ENCODE measurements around the gene SOX6. TPM values are rescaled to one million over a fixed set of nuclear protein-coding genes. Genes with fewer than 3 reads are reported as not detected.

The SOX6 gene
- total RNA-seq, 1 donor from 2014 or later: 13.4 TPM

- Mint-ChIP-seq H3K9me3 (ENCODE audit: unreplicated experiment) (no peaks in the 10 kb centered on the region), H3K4me3 (ENCODE audit: unreplicated experiment) (peak overlapping the region; percentile 61), H3K4me1 (ENCODE audit: unreplicated experiment) (peaks cover 38% of the 10 kb centered on the region), H3K36me3 (ENCODE audit: unreplicated experiment) (peaks cover 8% of the 10 kb centered on the region), H3K27me3 (ENCODE audit: unreplicated experiment) (no peaks in the 10 kb centered on the region), H3K27ac (ENCODE audit: unreplicated experiment) (peak overlapping the region; percentile 95)
- no peak for DNase-seq (ENCODE audit: extremely low spot score, unreplicated experiment)
- TF ChIP-seq CTCF (IDR thresholded peaks at IDR 0.05): no peak
Observed at GRCh38 chr11:15969701-15970329, 386.5 kb downstream of the SOX6 start.

- Mint-ChIP-seq H3K27me3 (ENCODE audit: unreplicated experiment) (no peaks in the 10 kb centered on the region), H3K9me3 (ENCODE audit: unreplicated experiment) (no peaks in the 10 kb centered on the region), H3K4me3 (ENCODE audit: unreplicated experiment) (peak overlapping the region; percentile 61), H3K4me1 (ENCODE audit: unreplicated experiment) (peaks cover 38% of the 10 kb centered on the region), H3K27ac (ENCODE audit: unreplicated experiment) (peak overlapping the region; percentile 95), H3K36me3 (ENCODE audit: unreplicated experiment) (peaks cover 8% of the 10 kb centered on the region)
- DNase-seq (ENCODE audit: extremely low spot score, unreplicated experiment): no peak
- no peak for TF ChIP-seq CTCF (IDR thresholded peaks at IDR 0.05)
Observed at GRCh38 chr11:15969281-15969680, 387.1 kb downstream of the SOX6 start.

- no peaks in the 10 kb centered on the region for H3K27me3 Mint-ChIP-seq (ENCODE audit: unreplicated experiment)
- H3K4me1 Mint-ChIP-seq (ENCODE audit: unreplicated experiment): peaks cover 38% of the 10 kb centered on the region
- peaks cover 8% of the 10 kb centered on the region for H3K36me3 Mint-ChIP-seq (ENCODE audit: unreplicated experiment)
- H3K27ac Mint-ChIP-seq (ENCODE audit: unreplicated experiment): peak overlapping the region; percentile 95
- no peaks in the 10 kb centered on the region for H3K9me3 Mint-ChIP-seq (ENCODE audit: unreplicated experiment)
- TF ChIP-seq CTCF (IDR thresholded peaks at IDR 0.05): no peak
- no peak for DNase-seq (ENCODE audit: extremely low spot score, unreplicated experiment)
- H3K4me3 Mint-ChIP-seq (ENCODE audit: unreplicated experiment): peak overlapping the region; percentile 61
Observed at GRCh38 chr11:15968461-15969130, 387.8 kb downstream of the SOX6 start.

GRCh38 chr11:15967966-15968365 lies 388.4 kb downstream of the SOX6 start:
- no peak for DNase-seq (ENCODE audit: extremely low spot score, unreplicated experiment)
- Mint-ChIP-seq H3K36me3 (ENCODE audit: unreplicated experiment) (peaks cover 8% of the 10 kb centered on the region), H3K9me3 (ENCODE audit: unreplicated experiment) (no peaks in the 10 kb centered on the region), H3K27ac (ENCODE audit: unreplicated experiment) (peak overlapping the region; percentile 95), H3K4me1 (ENCODE audit: unreplicated experiment) (peaks cover 38% of the 10 kb centered on the region), H3K27me3 (ENCODE audit: unreplicated experiment) (no peaks in the 10 kb centered on the region), H3K4me3 (ENCODE audit: unreplicated experiment) (no peak overlapping the region)
- no peak for TF ChIP-seq CTCF (IDR thresholded peaks at IDR 0.05)

- peak overlapping the region; percentile 83 for H3K27ac Mint-ChIP-seq (ENCODE audit: unreplicated experiment)
- peaks cover 38% of the 10 kb centered on the region for H3K4me1 Mint-ChIP-seq (ENCODE audit: unreplicated experiment)
- DNase-seq (ENCODE audit: extremely low spot score, unreplicated experiment): no peak
- no peaks in the 10 kb centered on the region for H3K27me3 Mint-ChIP-seq (ENCODE audit: unreplicated experiment)
- TF ChIP-seq CTCF (IDR thresholded peaks at IDR 0.05): no peak
- H3K9me3 Mint-ChIP-seq (ENCODE audit: unreplicated experiment): no peaks in the 10 kb centered on the region
- no peak overlapping the region for H3K4me3 Mint-ChIP-seq (ENCODE audit: unreplicated experiment)
- H3K36me3 Mint-ChIP-seq (ENCODE audit: unreplicated experiment): peaks cover 3% of the 10 kb centered on the region
Observed at GRCh38 chr11:15967166-15967565, 389.2 kb downstream of the SOX6 start.
